NCI-H187 (cell line): ENCODE results near the gene CIPC.

Experiments
- DNase-seq, 2 experiments: peaks; one replicate each; lab custom pipeline; 2025; lab: John Stamatoyannopoulos, UW

The CIPC gene

DNA sequence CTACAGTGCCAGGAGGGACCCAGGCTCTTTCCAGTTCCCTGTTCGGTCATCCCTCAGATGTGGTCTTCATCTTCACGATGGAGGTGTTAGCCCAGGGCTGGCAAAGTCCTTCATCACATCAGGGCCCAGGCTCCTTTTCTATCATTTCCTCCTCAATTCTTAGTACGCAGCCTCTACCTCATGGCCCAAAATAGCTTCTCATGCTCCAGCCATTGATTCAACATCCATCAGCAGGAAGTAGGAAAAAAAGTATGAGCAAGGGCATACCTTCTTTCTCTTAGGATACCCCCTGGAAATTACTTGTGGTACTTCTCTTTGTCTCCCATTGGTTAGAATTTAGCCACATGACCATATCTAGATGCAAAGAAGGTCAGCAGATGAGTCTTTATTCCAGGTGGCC is 55.7 kb downstream of the CIPC start:
- no peak for DNase-seq

DNA sequence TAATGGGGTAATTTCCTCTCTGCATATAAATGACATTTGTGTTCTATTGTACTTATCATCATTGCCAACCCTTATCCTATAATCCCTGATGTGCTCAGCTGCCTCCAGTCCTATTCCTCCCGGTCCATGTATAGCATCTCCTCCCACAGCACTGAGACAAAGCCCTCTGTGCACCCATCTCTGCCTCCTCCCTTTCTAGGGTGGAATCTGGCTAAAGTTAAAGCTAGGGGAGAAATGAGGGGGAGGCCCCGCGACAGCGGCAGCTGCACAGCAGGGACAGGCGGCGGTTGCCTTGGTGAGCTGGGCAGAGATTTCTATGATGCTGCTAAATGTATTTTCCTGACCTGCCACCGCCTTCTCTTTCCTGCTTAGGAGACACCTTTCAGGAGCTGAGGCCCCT is 56.4 kb downstream of the CIPC start:
- DNase-seq = no peak

DNA sequence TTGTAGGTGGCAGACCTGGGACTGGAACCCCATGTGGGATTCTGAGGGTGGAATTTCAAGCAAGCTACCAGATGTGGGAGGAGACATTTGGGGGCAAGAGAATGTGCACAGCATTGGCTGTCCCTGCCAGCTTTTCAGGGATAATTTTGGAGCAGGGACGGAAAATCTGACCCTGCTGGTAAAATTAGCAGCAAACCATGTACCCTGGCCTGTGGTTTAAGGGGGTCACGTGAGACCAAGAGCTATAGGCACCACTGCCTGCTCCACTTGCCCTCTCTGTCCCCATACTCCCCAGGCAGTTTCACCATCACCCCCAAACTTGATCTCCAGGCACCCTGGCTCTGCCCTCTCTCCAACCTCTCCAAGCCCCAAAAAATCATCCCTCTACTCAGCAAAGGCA is 57.0 kb downstream of the CIPC start:
- no peak for DNase-seq

DNA sequence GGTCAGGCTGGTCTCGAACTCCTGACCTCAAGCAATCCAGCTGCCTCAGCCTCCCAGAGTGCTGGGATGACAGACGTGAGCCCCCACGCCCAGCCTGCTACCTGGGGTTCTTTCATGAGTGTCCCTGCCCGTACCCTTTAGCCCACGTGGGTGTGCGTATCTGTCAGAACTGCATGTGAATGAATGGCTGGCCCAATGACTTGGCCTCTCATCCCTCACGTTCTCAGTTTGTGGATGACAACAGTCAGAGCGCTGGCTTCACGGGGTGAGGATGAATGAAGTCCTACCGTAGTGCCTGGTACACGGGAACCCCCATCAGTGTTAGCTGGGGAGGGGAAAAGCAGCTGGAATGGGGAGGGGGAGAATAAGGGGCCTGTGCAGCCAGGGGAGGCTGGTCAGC is 59.7 kb downstream of the CIPC start:
- DNase-seq = no peak

DNA sequence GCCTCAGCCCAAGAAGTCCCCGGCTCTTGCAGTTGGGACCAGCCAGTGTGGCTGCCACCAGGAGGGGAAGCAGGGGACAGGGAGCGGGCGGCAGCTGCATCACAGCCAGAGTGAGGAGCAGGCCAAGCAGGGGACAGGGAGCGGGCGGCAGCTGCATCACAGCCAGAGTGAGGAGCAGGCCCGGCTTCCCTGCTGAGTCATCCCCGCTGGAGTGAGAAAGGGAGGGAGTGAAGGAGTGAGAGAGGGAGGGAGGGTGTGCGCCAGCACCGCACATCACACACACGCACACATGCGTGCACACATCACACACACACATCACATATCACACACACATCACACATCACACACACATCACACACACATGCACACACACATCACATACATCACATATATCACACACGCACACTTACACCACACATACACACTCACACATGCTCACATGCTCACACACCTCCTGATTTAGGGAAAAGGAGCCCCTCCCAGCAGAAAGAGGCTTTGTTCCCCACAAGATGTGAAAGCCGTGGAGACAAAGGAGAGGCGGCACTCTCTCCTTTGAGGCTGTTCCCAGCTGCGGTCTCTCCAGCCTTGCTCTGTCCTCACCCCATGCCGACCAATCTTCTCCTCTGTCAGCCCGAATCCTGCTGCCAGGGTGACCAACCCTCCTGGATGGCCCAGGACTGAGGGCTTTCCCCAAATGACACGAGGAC is 60.3 kb downstream of the CIPC start:
- peak in 1 of 2 experiments; percentile 45 for DNase-seq

DNA sequence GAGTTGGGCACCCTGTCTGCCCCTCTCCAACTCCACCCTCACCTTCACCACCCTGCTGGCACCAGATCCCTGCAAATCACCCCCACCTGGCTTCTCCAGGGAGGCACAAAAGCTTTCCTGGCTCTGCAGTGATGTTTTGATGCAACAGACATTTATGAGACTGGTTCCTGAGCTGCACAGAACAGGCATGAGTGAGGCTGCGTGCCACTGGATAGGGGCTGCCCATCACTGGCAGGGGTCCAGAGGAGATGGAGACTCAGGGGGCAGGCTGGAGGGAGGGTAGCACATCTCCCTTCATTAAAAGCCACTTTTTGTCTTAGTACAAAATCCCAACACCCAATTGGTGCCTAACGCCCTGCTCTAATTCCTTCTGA is 60.8 kb downstream of the CIPC start:
- no peak for DNase-seq

DNA sequence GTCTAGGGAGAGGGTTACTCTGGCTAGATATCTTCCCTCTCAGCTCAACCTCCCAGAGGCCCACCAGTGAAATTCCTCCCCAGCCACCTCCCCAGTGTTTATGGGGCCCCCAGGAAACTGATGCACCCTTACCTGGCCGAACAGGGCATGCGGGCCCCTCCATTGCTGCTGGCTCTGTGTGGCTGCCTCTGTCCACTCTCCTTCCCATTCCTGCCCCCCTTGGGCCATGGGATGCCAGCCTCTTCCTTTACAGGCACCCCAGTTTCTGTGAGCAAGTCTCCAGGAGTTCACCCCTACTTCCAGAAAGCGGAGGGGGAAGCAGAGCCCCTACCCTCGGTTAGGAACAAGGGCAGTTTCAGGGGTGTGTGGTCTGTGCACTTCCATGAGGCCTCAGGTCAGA is 63.0 kb downstream of the CIPC start:
- DNase-seq = no peak
